ENCODE data around the gene MZT2B.
"Not testable (repeated sequence)": the region's sequence is repeated elsewhere in the genome, so short reads cannot be mapped to it uniquely, and the experiment has no call there.

MZT2B gene

GRCh38 chr2:130145006-130145414 lies 37.1 kb upstream of the MZT2B start, which contains the start of gene CCDC74B:
CCDC74B (minus strand) TSS chr2:130145112; CDS start chr2:130144996, 116 bp downstream.
- H3K4me3 ChIP-seq (ENCODE audit: low read depth, low read length), result not testable (repeated sequence)
- DNase-seq (ENCODE audit: low read depth), result peak; percentile 34

- DNase-seq (ENCODE audit: low read depth), result not testable (repeated sequence)
These were observed 33.5 kb upstream of the MZT2B start for GRCh38 chr2:130148515-130148914.

GRCh38 chr2:130150181-130151144 lies 31.6 kb upstream of the MZT2B start:
- no peak overlapping the region for H3K4me3 ChIP-seq (ENCODE audit: low read depth, low read length)
- TF ChIP-seq MYC (IDR thresholded peaks at IDR 0.05; ENCODE audit: low read depth, low read length), result no peak
- no peak for TF ChIP-seq CTCF (IDR thresholded peaks at IDR 0.05; ENCODE audit: low read depth, low read length)
- no peak for TF ChIP-seq MAX (IDR thresholded peaks at IDR 0.05; ENCODE audit: low read depth, low read length)
- no peak for TF ChIP-seq POLR2A (IDR thresholded peaks at IDR 0.05; ENCODE audit: extremely low read depth, insufficient read length)
- DNase-seq (ENCODE audit: low read depth), result no peak

More at GRCh38 chr2:130148515-130148914, 33.5 kb upstream of the MZT2B start:
- H3K4me3 ChIP-seq (ENCODE audit: low read depth, low read length), result not testable (repeated sequence)

GRCh38 chr2:130151145-130151512 lies 30.9 kb upstream of the MZT2B start:
- DNase-seq (ENCODE audit: low read depth); H3K4me3 ChIP-seq (ENCODE audit: low read depth, low read length): not testable (repeated sequence)

GRCh38 chr2:130152136-130152815 lies 29.8 kb upstream of the MZT2B start:
- not testable (repeated sequence) for DNase-seq (ENCODE audit: low read depth); H3K4me3 ChIP-seq (ENCODE audit: low read depth, low read length)

- no peak for DNase-seq (ENCODE audit: low read depth)
- H3K4me3 ChIP-seq (ENCODE audit: low read depth, low read length), result no peak overlapping the region
- TF ChIP-seq MYC (IDR thresholded peaks at IDR 0.05; ENCODE audit: low read depth, low read length) (no peak), MAX (IDR thresholded peaks at IDR 0.05; ENCODE audit: low read depth, low read length) (no peak), CTCF (IDR thresholded peaks at IDR 0.05; ENCODE audit: low read depth, low read length) (no peak), POLR2A (IDR thresholded peaks at IDR 0.05; ENCODE audit: extremely low read depth, insufficient read length) (no peak)
These were observed 29.1 kb upstream of the MZT2B start for GRCh38 chr2:130152816-130153595.

- DNase-seq (ENCODE audit: low read depth), result not testable (repeated sequence)
These were observed 28.2 kb upstream of the MZT2B start for GRCh38 chr2:130153721-130154422.

GRCh38 chr2:130154423-130154770 lies 27.7 kb upstream of the MZT2B start:
- H3K4me3 ChIP-seq (ENCODE audit: low read depth, low read length); DNase-seq (ENCODE audit: low read depth): not testable (repeated sequence)

More at GRCh38 chr2:130153721-130154422, 28.2 kb upstream of the MZT2B start:
- H3K4me3 ChIP-seq (ENCODE audit: low read depth, low read length), result not testable (repeated sequence)

All from NB4 (cell line).